Hypothalamus (tissue), 51 donors: Measurements from ENCODE around the gene BDH2.

Experiments
- DNase-seq, 51 donors: peaks; one replicate each; lab custom pipeline; 2025; lab: John Stamatoyannopoulos, UW

BDH2 gene

DNA sequence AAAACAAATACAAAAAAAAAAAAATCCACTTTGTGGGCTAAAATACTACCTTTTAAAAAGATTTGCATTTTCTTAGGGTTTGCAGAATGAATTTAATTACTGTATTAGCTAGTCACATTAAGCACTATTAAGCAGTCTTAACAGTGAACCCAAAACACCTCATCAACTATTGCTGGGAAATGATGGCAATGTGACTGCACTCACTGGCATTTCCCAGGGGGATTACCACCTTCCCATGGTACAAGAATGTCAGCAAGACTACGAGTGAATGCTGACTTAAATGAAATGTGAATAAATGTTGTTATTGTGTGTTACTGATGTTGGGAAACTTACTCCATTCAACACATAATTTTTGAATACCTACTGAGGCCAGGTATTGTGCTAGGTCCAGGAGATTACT is 13.1 kb downstream of the BDH2 start:
- no peak for DNase-seq

DNA sequence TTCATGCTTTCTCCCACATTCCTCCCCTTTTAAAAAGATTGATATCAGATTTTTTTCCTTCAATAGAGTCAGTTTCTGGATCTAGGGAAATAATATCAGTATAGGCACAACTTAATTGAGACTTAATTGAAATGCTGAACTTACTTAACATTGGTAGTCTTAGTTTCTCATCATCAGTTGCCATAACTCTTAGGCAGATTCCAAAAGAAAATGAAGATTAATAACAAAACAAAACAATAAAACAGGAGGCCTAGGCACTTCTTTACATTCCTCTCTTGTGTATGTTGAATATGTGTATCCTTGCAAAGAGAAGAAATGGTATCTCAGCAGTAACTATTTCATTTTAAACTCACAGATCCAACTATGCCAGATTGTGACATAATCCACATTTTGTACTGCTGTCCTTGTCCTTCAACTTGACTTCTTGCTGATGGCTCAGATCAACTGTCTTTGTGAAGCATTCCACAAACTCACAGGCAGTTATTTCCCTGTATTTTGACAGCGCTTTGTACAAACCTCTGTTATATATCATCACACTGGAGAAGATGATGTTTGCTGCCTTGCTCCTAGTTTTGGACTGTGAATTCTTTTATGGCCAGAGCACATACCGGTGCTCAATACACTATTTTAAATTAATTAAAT is 14.0 kb downstream of the BDH2 start:
- DNase-seq = no peak

DNA sequence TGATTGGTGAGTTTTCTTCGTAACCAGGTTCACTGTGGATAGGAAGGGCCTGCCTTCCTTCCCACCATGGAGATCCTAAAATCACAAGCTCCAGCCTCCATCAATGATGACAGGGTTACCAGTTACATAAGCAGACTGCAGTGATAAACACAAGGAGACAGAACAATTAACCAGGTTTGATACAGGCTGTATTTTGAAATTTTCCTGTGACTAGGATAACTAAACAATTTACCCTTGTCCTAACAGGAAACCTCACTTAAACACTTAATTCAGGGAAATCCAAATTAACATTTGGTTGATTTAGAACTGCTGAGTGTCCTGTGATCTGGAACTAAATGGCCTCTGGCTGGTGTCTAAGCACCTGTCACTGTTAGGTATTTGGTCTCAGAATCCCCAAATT is 20.0 kb downstream of the BDH2 start:
- DNase-seq = no peak

DNA sequence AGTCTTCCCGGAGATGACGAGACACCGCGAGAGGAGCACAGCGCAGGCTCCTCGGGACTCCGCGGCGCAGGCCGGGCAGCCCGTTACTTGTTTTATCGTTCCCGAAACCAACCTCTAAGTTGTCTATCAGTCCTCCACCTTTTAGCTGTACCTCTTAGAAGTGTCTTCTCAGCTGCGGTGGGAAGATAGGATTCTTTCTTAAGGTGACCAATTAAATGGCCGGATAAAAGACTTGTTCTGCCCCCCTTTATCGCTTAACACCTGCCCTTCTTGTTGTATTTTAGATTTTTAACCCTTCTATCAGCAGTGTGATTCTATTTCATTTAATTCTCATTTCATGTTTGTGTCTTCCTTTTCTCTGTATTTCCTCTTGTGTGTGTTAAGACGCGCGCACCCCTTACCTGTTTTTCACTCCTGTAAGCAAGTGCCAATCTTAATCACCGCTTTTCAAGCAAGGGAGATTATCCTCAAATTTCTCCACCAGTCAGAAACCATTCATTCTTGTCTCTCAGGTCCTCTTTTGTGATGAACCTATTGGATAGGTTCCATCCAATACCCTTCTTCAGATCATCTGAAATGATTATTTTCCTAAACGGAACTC is 22.8 kb downstream of the BDH2 start, which contains the start of gene SLC9B2:
TSS of gene SLC9B2 (minus strand) at position 15 of the 601 bp plus-strand sequence. CDS start 9,211 bp downstream, outside the sequence.
- peak in 2 of 51 donors; percentile 46 to 64 for DNase-seq

GRCh38 chr4:103075894-103076746 is 23.5 kb downstream of the BDH2 start:
- peak in 50 of 51 donors; percentile 15 to 83 (median 58) for DNase-seq

DNA sequence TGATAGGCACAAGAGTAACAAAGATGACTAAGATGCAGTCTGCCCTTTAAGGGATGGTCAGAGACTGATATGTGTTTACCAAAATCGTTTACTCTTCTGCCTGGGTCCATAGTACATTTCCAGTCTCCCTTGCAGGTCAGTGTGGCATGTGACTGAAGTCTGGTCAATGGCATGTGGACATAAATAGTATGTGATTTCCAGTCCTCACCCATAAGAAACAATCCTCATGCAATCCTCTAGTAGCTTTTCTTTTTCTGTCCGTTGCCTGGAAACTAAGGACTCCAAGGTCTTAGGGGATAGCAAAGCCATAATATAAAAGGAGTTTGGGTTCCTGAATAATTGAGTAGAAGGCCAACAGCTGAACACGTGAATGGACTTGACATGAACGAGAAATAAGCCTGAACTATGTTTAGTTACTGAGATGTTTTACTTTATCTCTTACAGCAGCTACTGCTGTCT is 24.2 kb downstream of the BDH2 start:
- DNase-seq = peak in 1 of 51 donors; percentile 55

DNA sequence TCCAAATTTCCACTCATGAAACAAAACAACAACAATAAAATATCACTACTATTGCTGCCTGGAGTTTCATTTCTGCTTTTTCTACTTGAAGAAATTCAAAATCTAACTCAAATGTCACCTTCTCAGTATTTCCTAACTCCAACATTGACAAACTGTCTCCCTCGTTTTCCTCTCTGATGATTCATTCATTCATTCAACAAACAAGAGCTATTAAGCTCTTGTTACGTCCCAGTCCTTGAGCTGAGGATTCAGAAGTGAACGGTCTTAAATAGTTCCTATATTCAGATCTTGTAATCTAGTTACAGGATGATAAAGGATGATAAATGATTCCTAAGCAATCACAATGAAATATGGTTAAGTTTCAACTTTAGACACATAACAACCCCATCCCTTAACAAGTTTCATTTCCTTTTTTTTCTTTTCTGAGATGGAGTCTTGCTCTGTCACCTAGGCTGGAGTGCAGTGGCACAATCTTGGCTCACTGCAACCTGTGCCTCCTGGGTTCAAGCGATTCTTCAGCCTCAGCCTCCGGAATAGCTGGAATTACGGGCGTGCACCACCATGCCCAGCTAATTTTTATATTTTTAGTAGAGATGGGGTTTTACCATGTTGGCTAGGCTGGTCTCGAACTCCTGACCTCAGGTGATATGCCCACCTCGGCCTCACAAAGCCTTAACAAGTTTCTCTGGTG is 24.7 kb downstream of the BDH2 start:
- no peak for DNase-seq

DNA sequence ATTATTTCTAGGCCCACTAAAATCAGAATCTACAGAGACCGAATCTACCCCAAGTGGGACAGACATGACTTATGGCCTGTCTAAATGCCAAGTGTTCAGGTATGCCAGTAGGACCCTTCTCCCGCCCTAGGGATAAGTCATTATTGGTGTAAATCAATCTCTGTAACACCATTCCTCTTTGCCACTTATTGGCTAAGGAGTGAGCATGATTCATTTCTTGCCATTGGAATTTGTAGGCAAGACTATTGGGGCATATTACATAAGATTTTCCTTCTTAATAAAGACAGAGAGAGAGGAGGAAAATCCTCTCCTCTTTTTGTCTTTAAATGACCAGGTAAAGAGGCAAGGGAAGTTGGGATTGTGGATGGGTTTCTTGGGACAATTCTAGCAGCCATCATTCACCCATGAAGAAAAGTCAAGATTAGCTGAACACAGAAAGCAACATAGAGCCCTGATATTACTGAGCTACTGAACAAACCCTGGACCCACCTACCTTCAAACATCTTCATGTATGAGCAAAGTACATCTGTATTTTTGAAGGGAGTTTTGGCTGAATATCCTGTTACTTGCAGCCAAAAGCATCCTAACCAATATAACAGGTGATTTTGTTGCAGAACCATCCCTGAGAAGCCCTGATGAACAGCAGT is 25.7 kb downstream of the BDH2 start:
- no peak for DNase-seq

DNA sequence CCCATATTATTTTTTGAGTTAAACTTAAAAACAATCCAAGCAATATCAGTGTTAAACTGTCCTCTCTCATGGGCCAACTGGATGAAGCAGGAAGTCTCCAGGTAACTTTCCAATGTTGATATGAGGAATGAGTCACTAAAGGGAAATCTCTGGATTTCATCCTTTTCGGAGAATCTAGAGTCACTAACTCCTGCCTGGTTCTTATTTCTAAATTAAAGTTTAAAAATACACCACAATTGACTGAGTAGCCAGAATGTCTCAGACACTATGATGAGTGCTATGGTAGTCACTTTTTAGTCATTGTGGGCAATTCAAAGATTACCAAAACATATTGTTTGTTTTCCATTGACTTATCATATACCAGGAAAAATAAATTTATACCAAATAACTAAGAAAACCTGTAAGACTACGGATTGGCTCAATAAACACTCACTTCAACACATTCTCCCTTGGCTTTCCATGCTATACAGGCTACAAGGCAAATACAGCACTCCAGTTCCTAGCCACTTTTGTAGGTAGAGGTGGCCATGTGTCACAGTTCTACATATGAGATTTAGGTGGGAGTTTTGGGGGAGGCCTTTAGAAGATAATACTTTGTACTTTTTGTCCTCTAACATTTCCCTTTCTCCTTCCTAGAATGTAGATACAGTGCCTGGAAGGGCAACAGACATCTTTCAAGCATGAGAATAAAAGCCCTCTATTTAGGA is 31.6 kb downstream of the BDH2 start:
- DNase-seq = no peak

- no peak for DNase-seq
Measured at GRCh38 chr4:103060453-103061148, 39.0 kb downstream of the BDH2 start.

DNA sequence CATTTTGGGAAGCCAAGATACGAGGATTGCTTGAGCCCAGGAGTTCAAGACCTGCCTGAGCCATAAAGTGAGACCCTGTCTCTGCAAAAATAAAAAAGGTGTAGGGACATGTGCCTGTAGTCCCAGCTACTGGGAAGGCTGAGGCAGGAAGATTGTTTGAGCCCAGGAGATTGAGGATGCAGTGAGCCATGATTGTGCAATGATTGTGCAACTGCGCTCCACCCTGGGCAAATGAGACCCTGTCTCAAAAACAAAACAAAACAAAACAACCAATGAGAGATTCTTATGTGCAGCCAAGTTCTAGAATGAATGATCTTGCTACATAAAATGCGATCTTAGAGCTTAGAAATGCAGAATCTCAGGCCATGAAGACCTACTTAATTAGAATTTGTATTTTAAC is 45.6 kb downstream of the BDH2 start:
- DNase-seq = no peak

- no peak for DNase-seq
Measured at GRCh38 chr4:103052779-103053178, 46.9 kb downstream of the BDH2 start.

DNA sequence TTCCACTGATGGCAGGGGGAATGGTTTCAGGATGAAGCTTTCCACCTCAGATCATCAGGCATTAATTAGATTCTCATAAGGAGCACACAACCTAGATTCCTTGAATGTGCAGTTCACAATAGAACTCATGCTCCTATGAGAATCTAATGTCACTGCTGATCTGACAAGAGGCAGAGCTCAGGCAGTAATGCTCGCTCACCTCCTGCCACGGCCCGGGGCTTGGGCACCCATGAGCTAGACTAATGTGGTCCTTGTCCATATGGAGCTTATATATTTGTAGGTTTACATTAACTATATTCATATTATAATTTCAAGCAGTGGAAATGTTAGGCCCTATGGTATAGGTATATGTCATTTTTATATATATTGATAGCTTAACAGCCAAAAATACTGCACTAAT is 47.5 kb downstream of the BDH2 start:
- DNase-seq = no peak

GRCh38 chr4:103050736-103051436 is 48.7 kb downstream of the BDH2 start:
- DNase-seq = no peak

- DNase-seq = peak in 3 of 51 donors; percentile 2 to 10 (median 5)
Measured at GRCh38 chr4:103046416-103047290, 53.0 kb downstream of the BDH2 start.

DNA sequence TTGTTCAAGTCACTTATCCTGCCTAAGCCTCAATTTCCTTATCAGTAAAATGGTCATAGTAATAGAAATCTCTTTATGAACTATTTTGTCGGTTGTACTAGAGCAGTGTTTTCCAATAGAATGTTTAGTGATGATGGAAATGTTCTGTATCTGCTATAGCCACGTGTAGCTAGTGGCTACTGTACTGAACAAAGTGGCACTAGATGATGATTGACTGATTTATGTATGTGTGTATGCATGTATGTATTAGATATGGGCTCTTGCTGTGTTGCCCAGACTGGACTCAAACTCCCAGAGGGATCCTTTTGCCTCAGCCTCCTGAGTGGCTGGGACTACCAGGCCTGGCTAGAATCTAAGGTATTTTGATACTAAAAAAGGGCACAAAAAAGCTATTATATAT is 55.5 kb downstream of the BDH2 start:
- DNase-seq = no peak

GRCh38 chr4:103036169-103036568 is 63.5 kb downstream of the BDH2 start:
- DNase-seq = no peak
